Transverse colon (tissue), 3 donors: ENCODE data around the gene FOXN4.

Experiments used
- CTCF ChIP-seq, 5 experiments: fragments of 200-600 bp in 3 of 5; fragments of 450-650 bp in 2 of 5; sonication (generic) in 3 of 5; IDR thresholded peaks; 1 replicate in 2 of 5; 2 replicates in 3 of 5; pipeline ENCODE4 v1.5.1; 2016 to 2017; ENCODE audit warnings: antibody characterized with exemption in 5 of 5, inconsistent platforms in 3 of 5, mild to moderate bottlenecking in 2 of 5, moderate library complexity in 1 of 5
- EP300 ChIP-seq: sonication (generic); formaldehyde crosslinking; IDR thresholded peaks from one replicate; pipeline ENCODE4 v1.6.1; 2017; ENCODE audit warnings: antibody characterized with exemption, low read depth
- POLR2A ChIP-seq: fragments of 450-650 bp; IDR thresholded peaks from one replicate; pipeline ENCODE4 v1.6.1; 2016; ENCODE audit warnings: antibody characterized with exemption, mild to moderate bottlenecking, moderate library complexity

- TF ChIP-seq POLR2A (no peak), CTCF (IDR thresholded peaks at IDR 0.05) (no peak), EP300 (no peak)
Measured at GRCh38 chr12:109264943-109265650, 44.0 kb downstream of the FOXN4 start.
